Measurements from ENCODE around the gene SLC51A. TPM values are rescaled to one million over a fixed set of nuclear protein-coding genes. Genes with fewer than 3 reads are reported as not detected.

The SLC51A gene
- total RNA-seq, 2 experiments from 2014 or later = not detected

DNA sequence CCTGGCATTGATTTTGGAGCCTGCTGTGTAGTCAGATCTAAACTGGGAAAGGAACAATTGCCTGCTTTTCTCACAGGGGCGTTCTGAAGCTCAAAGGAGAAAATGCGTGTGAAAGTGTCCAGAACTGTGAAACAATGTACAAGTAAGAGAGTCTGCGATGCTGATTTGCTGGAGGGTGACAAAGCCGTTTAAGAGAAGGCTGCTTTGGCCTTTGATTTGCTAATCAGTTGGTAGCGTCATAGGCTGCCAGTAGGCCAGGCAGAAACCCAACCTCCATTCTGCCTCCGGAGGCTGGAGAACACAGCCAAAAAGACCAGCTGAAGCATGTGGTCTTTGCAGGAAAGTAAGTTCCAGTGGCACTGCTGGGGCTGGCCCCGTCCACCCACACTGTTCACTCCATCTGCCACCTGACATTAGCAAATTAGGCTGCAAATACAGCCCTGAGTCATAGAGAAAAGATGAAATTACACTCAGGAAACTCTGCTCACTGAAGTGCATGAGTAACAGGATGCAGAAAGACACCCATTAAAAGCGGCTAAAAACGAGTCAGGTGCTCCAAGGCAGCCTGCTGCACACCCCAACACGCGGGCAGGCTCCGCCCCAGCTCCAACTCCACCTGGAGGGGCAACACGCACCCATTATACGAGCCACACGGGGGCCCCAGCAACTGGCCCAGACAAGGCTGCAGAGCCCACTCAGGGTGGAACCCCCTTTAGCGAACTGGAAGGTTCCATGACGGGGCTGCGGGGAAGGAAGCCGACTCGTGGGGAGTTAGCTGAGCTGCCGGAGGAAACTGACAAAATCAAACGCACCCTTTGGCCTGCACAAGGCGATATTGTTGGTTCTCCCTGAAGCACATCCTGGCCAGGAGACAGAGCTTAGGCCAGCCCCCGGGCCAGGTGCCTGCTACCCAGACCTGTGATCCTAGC, 36.7 kb upstream of the SLC51A start:
- TF ChIP-seq, protein P1, sequence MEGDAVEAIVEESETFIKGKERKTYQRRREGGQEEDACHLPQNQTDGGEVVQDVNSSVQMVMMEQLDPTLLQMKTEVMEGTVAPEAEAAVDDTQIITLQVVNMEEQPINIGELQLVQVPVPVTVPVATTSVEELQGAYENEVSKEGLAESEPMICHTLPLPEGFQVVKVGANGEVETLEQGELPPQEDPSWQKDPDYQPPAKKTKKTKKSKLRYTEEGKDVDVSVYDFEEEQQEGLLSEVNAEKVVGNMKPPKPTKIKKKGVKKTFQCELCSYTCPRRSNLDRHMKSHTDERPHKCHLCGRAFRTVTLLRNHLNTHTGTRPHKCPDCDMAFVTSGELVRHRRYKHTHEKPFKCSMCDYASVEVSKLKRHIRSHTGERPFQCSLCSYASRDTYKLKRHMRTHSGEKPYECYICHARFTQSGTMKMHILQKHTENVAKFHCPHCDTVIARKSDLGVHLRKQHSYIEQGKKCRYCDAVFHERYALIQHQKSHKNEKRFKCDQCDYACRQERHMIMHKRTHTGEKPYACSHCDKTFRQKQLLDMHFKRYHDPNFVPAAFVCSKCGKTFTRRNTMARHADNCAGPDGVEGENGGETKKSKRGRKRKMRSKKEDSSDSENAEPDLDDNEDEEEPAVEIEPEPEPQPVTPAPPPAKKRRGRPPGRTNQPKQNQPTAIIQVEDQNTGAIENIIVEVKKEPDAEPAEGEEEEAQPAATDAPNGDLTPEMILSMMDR (conservative IDR thresholded peaks at IDR 0.05; ENCODE audit: low read length) = peak; percentile 47; the same call in 1 of the 2 replicates
- TF ChIP-seq EZH2phosphoT487 (IDR thresholded peaks at IDR 0.05; ENCODE audit: borderline replicate concordance, low read depth, low read length) = no peak
- no peaks in the 10 kb centered on the region for H3K9me2 ChIP-seq (ENCODE audit: insufficient read depth, low read length)
- H3K4me3 ChIP-seq (ENCODE audit: low read depth, low read length, poor library complexity, severe bottlenecking) = peak overlapping the region; percentile 5
- peak; percentile 75 for DNase-seq (ENCODE audit: low spot score)
- no peaks in the 10 kb centered on the region for H4K20me1 ChIP-seq (ENCODE audit: insufficient read depth, low read length)
- H3K9me3 ChIP-seq (ENCODE audit: low read length) = no peaks in the 10 kb centered on the region
- H2AFZ ChIP-seq (ENCODE audit: low read length) = peak overlapping the region; percentile 70
- intact Hi-C loops (cut with micrococcal nuclease; ENCODE audit: unreplicated experiment) = no loop called here
- no peaks in the 10 kb centered on the region for H3K36me3 ChIP-seq (ENCODE audit: insufficient read depth, low read length)
- POLR2A ChIA-PET = interaction anchor here (0.7 to 3.1 kb wide), 4 partner anchors 8 to 107 kb away, joined by 3 to 11 read pairs (median 4); no protein-coding TSS in a partner anchor
- no peaks in the 10 kb centered on the region for H3K79me2 ChIP-seq (ENCODE audit: insufficient read depth, low read depth, low read length)
- BruUV-seq (replicated peaks) = no TSS peak
- H3K27ac ChIP-seq (ENCODE audit: low read depth, low read length, poor library complexity, severe bottlenecking) = peak overlapping the region; percentile 53
- CTCF ChIA-PET (ENCODE audit: unreplicated experiment) = interaction anchor here (1.2 kb wide), 1 partner anchor 106 kb away, joined by 5 read pairs; no protein-coding TSS in a partner anchor
- H3K4me1 ChIP-seq (ENCODE audit: insufficient read depth, low read length, poor library complexity, severe bottlenecking) = peaks cover 21% of the 10 kb centered on the region
- H3K4me2 ChIP-seq (ENCODE audit: low read length) = peak overlapping the region; percentile 52

DNA sequence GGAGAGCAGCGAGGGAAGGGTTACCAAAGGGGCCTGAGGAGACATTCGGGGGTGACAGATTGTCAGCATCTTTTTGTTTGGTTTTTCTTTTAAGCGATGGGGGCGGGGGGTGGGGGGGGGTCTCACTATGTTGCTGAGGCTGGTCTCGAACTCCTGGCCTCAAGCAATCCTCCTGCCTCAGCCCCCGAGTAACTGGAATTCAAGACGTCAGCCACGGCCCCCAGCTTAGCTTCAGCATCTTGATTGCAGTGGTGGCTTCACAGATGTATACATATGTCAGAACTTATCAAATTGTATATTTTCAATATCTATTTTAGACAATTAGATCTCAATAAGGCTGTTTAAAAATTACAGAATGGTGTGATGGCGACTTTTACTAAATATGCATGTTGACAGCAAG, 36.0 kb upstream of the SLC51A start:
- Histone ChIP-seq H3K4me3 (ENCODE audit: low read depth, low read length, poor library complexity, severe bottlenecking) (peak overlapping the region; percentile 5), H3K4me2 (ENCODE audit: low read length) (peak overlapping the region; percentile 52), H3K4me1 (ENCODE audit: insufficient read depth, low read length, poor library complexity, severe bottlenecking) (peaks cover 21% of the 10 kb centered on the region), H2AFZ (ENCODE audit: low read length) (peak overlapping the region; percentile 70; the same call in 1 of the 2 replicates), H4K20me1 (ENCODE audit: insufficient read depth, low read length) (no peaks in the 10 kb centered on the region), H3K9me3 (ENCODE audit: low read length) (no peaks in the 10 kb centered on the region), H3K9me2 (ENCODE audit: insufficient read depth, low read length) (no peaks in the 10 kb centered on the region), H3K27ac (ENCODE audit: low read depth, low read length, poor library complexity, severe bottlenecking) (peak overlapping the region; percentile 53), H3K36me3 (ENCODE audit: insufficient read depth, low read length) (no peaks in the 10 kb centered on the region), H3K79me2 (ENCODE audit: insufficient read depth, low read depth, low read length) (no peaks in the 10 kb centered on the region)
- no peak for DNase-seq (ENCODE audit: low spot score)
- ChIA-PET POLR2A (interaction anchor here (3.1 kb wide), 1 partner anchor 107 kb away, joined by 11 read pairs; no protein-coding TSS in a partner anchor), CTCF (ENCODE audit: unreplicated experiment) (no interaction called here)
- no peak for TF ChIP-seq EZH2phosphoT487 (IDR thresholded peaks at IDR 0.05; ENCODE audit: borderline replicate concordance, low read depth, low read length)
- TF ChIP-seq, protein P1 (conservative IDR thresholded peaks at IDR 0.05; ENCODE audit: low read length) = no peak
- intact Hi-C loops (cut with micrococcal nuclease; ENCODE audit: unreplicated experiment) = no loop called here
- no TSS peak for BruUV-seq (replicated peaks)

Measured in OCI-LY7 (cell line).